GM18508 (cell line): ENCODE results near the gene GRK6.
A peak's percentile ranks its signal among the peaks of the same experiment; 100 is the strongest.
"Not testable (repeated sequence)": the region's sequence is repeated elsewhere in the genome, so short reads cannot be mapped to it uniquely, and the experiment has no call there.

ENCODE experiments used
- ATAC-seq: cut with Tn5 transposase; IDR thresholded peaks from one replicate; pipeline ENCODE4 v1.9.1; 2021; ENCODE audit warnings: moderate number of reproducible peaks; ENCODE audit not compliant: insufficient read depth, unreplicated experiment

GRK6 gene

DNA sequence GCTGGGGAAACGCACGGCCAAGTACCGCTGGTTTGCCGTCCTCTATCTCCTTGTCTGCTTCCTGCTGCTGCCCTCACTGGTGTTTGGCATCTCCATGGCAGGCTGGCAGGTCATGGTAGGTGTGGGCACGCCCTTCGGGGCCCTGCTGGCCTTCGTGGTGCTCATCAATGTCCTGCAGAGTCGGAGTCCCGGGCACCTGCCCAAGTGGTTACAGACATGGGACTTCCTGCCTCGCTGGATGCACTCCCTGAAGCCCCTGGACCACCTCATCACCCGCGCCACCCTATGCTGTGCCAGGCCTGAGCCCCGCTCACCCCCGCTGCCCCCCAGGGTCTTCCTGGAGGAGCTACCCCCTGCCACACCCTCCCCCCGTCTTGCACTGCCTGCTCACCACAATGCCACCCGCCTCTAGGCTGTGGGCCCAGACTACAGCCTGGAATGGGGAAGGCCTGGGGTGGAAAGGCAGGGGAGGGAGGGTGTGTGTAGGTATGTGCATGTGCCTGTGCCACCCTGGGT lies 28.5 kb upstream of the GRK6 start:
- ATAC-seq: no peak

DNA sequence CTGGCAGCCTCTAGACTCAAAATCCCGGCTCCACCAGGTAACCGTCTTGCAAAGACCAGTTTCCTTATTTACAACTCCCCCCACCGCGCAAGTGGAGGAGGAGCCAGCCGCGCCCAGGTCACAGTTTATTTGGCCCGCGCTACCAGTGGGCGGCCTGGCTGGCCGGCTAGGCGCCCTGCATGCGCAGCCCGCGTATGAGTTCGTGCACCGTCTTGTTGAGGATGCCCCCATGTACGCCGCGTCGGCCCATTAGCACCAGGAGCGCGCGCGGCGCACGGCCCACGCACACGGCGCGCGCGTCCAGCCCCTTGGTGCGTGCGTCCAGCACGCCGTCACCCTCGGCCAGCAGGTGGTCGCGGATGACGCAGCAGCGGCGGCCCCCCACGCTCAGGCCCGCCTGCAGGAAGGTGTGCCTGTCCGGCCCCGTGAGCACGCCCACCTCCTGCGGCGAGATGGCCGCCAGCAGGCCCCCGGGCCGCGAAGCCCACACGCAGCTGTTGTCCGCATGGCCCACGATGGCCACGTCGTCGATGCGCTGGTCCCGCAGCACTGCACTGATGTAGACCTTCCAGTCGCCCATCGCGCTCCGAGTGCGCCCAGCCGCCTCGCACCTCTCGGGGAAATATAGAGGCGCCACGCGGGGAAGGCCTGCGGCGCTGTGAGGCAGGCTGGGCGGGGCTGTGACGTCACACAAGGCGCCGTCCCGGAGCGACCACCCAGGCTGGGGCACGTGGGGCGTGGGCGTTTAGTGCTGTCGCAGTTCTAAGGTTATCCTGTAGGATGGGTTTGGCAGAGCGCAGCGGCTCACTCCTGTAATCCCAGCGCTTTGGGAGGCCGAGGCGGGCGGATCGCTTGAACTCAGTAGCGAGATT lies 26.2 kb upstream of the GRK6 start, which contains the start of gene PFN3:
TSS of gene PFN3 (minus strand) at position 665 of the 872 bp plus-strand sequence. CDS start at position 580, 85 bp downstream.
- no peak for ATAC-seq

DNA sequence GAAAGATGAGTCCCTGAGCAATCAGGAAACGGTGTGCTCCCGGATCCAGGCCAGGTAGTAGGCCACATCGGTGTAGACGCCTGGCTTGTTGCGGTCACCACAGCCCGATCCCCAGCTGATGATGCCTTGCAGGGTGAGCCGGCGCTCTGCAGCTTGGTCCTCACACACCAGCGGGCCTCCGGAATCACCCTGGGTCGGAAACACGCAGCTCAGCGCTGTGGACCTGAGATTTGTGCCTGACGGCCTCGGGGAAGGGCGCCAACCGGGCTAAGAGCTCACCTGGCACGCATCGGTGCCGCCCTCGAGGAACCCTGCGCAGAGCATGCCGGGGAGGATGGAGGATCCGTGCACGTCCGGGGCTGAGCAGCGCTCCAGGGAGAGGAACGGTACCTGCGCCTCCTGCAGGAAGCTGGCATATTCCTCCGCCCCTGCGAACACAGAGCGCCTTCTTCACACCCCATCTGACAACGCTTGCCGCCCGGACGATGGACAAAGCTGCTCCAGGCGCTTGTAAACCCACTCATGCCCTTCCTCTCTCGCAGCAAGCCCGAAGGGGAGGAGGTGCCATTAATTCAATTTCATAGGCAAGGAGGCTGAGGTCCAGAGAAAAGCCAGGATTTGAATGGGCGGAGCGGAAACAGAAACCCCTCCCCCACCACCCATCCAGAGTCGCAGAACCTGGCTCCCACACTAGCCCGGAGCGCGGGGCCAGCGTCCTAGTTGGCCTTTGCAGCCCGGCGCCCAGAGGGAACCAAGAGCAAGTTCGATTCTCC lies 24.0 kb upstream of the GRK6 start:
- ATAC-seq: no peak

GRCh38 chr5:177403102-177403791 lies 23.2 kb upstream of the GRK6 start:
- ATAC-seq: no peak

DNA sequence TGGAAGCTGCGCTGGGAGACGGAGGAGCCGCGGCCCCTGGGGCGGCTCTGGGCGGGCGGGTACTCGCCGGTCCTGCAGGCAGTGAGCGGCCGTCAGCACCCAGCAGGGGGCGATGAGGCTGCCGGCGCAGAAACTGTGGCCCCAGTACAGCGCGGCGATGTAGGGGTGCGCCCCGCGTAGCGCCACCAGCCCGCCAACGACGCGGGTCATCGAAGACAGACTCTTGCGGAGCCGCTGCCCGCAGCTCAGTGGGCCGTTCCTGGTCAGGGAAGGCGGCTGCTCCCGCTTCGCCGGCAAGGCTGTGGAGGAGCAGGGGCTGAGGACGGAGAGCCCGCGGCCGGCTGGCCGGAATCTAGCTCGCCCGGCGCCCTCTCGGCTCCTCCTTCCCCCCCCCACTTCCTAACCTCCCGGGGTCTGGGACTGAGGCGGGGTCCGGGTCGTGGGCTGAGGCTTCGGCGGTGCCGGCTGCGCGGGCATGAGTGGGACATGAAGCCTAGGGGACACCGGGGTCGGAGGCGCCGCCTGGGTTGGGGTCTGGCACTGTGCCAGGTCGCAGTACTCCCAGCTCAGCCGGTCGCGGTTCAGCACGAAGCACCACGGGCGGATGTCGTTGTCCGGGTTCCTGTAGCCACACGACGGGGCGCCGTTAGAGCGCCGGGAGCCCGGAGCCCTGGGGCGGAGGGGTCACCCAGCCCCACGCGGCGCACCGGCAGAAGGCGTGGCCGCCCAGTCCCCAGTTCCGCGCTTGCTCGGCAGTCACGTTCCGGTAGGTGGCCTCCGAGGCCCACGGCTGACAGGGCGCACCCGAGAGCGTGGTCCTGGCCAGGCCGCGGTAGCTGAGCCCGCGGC lies 22.5 kb upstream of the GRK6 start:
- ATAC-seq: no peak

GRCh38 chr5:177404641-177405179 lies 21.8 kb upstream of the GRK6 start:
- no peak for ATAC-seq

- ATAC-seq: no peak
Observed at GRCh38 chr5:177405312-177405711, 21.2 kb upstream of the GRK6 start.

GRCh38 chr5:177405805-177406204 lies 20.7 kb upstream of the GRK6 start:
- ATAC-seq: no peak

DNA sequence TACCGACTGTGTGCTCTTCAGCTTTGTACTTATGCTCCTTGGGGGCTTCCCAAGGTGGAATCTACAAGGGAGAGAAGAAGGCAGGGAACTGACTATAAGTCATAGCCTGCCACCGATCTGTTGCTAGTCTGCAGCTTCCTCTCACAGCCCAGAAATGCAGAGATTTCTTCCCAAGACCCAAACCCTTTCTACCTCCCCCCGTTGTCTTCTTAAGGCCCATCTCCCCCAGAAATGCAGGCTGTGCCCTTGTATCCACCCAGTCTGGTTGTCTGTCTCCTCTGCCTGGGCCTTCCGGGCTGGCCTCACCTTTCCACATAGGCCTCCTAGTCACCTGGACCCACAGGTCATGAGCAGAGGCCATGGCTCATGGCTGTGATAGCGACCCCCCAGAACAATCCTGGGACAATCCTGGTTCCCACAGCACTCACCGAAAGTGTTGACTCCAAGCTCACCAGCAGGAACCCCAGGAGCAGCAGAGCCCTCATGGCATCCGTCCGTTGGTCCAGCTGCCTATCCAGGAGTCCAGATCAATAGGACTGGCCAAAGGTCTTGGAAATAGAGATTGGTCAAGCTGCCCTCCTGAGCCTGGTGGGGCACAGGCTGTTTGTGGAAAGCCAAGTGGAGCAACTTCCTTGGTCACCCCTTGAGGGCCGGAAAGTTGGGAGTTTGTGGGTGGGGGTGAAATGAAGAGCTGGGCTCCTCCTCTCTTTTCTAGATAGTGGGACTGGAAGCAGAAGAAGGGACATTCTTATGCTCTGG lies 17.3 kb upstream of the GRK6 start, which contains the start of gene F12:
TSS of gene F12 (minus strand) at position 522 of the 759 bp plus-strand sequence. CDS start at position 485, 37 bp downstream.
- ATAC-seq: no peak

DNA sequence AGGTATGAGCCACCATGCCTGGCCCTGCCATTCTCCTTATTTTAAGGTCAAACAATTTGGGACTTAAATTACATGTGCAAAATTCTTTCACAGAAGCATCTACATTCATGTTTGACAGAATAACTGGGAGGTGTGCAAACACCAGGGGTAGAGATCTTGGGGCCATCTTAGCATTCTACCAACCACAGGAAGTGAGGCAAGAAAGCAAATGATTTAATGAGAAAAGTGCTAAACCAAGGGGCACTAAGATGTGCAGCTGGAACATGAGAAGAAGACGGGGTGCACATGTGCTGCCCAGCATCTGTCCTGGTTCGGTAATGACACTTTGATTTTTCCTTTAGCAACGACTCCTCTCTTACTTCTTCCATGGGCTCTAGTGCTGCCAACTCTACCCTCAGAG lies 15.9 kb upstream of the GRK6 start:
- ATAC-seq: no peak

GRCh38 chr5:177412603-177413233 lies 13.8 kb upstream of the GRK6 start:
- ATAC-seq: peak; percentile 51

- no peak for ATAC-seq
Observed at GRCh38 chr5:177414481-177414880, 12.0 kb upstream of the GRK6 start.

DNA sequence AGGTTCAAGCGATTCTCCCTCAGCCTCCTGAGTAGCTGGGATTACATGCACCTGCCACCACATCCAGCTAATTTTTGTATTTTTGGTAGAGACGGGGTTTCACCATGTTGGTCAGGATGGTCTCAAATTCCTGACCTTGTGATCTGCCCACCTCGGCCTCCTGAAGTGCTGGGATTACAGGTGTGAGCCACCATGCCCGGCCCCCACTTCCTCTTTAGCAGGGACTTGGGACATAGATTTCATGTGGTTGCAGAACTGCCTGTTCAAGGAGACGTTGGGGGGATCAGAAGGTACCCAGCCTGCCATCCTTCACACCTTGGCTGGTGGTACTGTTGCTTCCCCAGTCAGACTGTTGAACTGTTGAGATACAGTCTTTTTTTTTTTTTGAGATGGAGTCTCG lies 9.4 kb upstream of the GRK6 start:
- ATAC-seq: not testable (repeated sequence)

DNA sequence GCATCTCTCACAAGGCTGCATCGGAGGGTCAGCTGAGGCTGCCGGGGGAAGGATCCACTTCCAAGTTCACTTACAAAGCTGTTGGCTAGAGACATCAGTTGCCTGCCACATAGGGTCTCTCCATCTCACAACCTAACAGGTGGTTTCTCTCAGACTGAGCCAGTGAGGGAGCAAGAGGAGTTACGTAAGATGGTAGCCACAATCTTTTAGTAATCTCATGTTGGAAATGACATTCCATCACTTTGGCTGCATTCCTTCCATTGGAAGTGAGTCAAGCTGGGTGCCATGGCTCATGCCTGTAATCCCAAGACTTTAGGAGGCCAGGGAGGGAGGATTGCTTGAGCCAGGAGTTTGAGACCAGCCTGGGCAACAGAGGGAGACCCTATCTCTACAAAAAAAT lies 7.4 kb upstream of the GRK6 start:
- ATAC-seq: no peak

DNA sequence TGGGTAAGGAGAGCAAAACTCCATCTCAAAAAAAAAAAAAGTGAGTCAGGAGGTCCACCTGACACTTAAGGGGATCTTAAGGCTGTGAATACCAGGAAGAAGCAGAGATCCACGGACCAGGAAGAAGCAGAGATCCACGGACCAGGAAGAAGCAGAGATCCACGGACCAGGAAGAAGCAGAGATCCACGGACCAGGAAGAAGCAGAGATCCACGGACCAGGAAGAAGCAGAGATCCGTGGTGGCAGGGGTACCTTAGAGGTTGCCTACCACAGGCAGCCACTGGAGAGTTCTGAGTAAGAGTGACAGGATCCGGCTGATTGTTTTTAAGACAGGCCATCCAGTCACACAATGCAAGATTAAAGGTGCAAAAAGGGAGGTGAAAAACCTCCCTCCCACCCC lies 6.0 kb upstream of the GRK6 start:
- not testable (repeated sequence) for ATAC-seq

- ATAC-seq: no peak
Observed at GRCh38 chr5:177421062-177421798, 5.2 kb upstream of the GRK6 start.

DNA sequence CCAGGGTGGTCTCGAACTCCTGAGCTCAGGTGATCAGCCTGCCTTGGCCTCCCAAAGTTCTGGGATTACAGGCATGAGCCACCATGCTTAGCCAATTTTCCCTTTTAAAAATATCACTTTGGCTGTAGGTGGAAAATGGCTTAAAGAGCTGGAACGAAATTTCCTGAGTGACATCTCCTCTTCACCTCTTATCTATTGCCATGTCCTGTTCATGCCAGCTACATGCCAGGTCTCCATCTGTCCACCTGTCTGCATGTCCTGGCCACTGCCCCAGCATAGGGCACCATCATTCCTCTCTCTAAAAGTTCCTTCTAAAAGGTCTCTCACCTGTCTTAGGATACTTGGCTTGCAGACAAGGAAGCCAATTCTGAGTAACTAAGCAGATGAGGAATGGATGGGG lies 2.8 kb upstream of the GRK6 start:
- no peak for ATAC-seq
